Measurements from ENCODE around the gene ALOX5.
"Not testable (repeated sequence)": the region's sequence is repeated elsewhere in the genome, so short reads cannot be mapped to it uniquely, and the experiment has no call there.

ALOX5 gene

GRCh38 chr10:45374350-45375052 is 485 bp downstream of the ALOX5 start:
- DNase-seq: no peak

DNA sequence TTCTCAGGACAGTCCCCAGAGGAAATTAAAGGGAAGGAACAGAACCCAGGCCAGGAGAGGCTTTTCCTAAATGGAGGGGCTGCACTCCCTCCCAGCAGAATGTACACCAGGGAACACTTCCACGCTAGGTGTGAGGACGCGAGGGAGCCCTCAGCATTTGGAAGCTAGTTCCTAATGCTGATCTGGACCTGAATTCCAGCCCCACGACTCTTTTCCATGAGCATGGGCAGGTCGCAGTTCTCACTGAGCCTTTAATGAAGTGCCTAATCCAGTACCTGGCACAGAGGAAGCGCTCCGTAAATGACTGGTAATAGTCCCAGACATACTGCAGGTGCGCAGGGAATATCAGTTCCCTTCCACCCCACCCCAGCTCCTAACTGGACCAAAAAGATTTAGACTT is 1.1 kb downstream of the ALOX5 start:
- DNase-seq: no peak

DNA sequence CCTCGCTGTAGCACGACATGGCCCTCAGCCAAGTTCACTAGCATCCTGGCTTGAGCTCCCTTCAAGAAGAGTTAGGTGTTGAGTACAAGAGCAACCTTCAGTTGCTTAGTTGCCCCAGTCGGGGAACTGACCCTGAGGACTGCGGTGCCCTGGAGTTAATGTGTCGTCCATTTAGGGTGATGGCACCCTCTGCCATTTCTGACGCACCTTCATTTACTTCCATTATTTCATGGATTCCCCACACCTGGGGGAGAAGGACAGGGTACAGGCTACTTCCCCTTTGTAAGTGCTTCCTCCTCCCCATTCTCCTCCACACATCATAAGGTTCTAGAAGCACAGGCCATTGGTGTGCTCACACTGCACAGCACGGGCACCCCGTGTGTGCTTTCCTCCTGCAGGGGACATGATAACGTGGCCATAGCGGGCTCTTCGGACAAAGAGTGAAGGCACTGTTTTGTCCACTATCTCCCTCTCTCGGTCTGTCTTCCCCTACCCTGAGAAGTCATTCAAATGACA is 1.8 kb downstream of the ALOX5 start:
- no peak for DNase-seq

- DNase-seq: no peak
These were observed 2.4 kb downstream of the ALOX5 start for GRCh38 chr10:45376371-45376801.

- DNase-seq: no peak
These were observed 3.3 kb downstream of the ALOX5 start for GRCh38 chr10:45377321-45377720.

DNA sequence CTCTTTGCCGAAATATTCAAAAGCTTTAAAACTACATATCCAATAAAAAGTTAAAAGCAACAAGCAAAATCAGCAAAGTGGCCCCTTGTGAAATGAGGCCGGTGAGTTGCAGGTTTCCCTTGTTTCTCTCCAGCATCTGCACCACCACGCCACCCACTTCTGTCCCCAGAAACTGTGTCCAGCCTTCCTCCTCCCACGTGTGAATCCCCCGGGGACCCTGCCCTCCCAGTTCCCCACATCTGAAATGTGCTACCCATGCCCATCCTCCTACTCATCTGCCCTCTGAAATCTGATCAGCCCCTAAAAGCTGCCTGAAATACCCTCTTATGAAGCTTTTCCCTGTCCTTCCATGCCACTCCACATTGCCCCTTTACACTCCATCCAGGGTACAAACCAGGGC is 3.8 kb downstream of the ALOX5 start:
- no peak for DNase-seq

DNA sequence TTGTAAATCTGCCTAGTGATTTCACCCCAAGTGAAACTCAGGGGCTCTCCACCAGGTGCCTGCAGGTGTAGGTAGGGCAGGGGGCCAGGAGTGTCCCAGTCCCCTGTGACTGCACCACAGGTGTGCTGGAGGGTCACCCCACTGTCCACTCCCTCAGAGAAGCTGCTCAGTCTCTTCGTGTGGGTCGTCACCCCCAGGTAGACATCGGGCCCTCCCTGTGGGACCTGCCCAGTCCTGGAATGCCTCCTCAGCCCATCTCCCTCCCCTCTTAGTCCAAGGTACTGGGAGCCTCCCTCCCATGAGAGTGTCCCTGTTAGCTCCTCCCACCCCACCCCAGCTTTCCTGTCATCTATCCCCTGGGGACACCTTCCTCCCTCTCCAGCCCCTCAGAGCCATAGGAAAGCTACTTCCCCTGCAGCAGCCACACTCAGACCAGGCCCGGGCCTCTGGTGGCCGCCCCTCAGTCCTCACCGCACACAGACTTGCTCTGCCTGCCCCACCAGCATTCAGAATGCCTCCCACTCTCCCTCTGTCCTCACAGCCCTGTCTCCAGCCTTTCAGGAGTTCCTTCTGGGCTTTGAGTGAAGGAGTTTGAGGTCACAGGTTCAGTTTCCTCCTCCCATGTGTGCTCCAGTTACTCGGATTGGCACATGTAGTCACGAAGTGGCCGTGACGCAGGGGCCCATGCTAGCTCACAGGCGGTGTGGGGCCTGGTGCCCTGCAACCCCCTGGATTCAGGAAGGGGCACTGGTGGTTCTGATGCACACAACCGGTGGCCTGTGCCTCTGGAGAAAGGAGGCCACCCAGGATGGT is 5.1 kb downstream of the ALOX5 start:
- DNase-seq: no peak

- no peak for DNase-seq
These were observed 6.0 kb downstream of the ALOX5 start for GRCh38 chr10:45379891-45380540.

DNA sequence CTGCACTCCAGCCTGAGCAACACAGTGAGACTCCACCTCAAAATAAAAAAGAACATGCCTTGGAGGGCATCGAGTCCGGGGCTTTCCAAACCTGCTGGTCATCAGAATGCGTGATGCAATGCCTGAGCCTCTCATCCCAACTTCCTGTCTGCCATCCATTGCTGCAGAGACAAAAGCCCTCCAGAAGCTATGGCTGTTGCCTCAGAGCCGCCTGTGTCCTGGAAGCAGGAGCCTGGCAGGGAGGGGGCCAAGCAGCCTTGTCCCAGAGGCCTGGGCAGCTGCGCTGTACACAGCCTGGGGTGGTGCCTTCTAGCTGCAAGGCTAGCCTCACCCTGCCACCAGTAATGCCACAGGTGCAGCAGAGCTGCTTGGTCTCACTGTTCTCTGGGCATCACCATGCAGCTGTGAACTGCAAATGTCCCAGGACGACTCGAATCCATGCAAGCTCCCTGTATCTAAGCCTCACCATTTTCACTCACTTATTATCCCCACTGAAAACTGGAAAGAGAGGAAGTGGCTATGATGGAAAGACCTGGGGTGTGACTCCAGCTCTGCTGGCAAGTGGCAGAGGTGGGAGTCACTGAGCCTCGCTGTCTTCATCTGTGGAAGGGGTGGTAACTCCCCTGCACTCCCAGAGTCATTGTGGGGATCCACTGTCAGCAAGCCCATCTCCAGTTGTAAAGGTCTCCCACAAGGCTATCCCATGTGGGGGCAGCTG is 7.0 kb downstream of the ALOX5 start:
- no peak for DNase-seq

- DNase-seq: no peak
These were observed 8.6 kb downstream of the ALOX5 start for GRCh38 chr10:45382591-45382990.

DNA sequence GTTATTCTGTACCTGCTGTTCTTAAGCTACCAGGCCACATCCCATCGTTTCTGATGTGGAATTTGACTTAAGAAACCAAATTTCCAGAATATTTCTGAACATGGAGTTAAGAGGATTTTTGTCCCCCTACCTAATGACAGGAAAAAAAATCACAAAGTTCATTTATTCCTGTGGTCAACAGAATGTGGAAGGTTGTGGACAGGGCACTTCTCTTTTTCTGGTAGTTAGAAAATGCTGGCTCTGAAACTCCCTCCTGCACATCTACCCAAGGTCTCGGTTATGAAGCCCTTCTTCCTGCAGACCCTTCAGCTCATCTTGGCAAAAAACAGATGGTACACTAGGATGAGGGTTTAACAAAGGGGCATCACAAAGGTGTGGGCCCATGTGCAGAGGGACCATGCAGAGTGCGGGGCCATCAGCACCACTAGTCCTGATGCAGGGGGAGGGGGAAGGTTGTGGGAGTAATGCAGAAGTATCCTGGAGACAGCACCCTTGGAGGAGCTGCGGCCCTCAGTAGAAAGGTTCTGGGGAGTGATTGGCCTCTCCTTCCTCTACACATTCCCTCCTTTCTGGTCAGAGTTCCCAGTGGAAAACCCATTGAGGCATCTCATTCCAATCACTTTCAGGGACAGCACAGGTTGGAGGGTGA is 9.8 kb downstream of the ALOX5 start:
- no peak for DNase-seq

- DNase-seq: no peak
These were observed 12.6 kb downstream of the ALOX5 start for GRCh38 chr10:45386657-45387056.

DNA sequence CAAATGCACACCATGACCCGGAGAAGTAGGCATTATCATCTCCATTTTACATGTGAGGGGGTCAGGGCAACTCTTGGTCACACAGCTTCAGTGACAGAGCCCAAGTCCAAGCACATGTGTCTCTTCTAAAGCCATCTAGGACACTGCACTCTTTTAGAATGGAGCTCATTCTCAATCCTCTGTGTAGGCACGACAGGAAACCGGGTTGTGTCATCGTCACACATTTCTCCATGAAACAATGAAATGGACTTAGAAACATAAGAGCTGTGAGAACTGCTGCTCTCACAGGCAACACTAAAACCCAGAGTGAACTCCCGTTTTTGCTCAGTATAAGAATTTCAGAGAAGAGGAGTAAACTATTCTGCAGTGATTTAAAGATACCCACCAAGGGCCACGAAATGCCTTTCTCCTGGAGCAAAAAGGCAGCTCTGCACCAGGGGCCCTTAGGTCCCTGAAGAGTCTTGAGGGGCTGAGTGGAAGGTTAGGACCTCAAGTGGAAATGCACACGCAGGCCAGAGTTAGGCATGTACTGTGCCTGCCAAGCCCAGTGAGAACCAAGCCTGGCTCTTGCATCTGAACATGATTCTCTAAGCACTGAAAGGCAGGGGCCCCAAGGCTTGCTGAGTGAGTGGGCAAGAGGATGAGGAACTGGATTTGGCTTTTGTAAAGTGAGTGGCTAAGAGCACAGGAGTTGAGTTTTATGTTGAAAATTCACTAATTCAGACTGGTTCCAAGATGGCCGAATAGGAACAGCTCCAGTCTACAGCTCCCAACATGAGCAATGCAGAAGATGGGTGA is 13.3 kb downstream of the ALOX5 start:
- DNase-seq: no peak

DNA sequence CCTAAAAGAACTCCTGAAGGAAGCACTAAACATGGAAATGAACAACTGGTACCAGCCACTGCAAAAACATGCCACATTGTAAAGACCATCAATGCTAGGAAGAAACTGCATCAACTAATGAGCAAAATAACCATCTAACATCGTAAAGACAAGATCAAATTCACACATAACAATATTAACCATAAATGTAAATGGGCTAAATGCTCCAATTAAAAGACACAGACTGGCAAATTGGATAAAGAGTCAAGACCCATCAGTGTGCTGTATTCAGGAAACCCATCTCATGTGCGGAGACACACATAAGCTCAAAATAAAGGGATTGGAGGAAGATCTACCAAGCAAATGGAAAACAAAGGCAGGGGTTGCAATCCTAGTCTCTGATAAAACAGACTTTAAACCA is 15.7 kb downstream of the ALOX5 start:
- not testable (repeated sequence) for DNase-seq

- not testable (repeated sequence) for DNase-seq
These were observed 17.6 kb downstream of the ALOX5 start for GRCh38 chr10:45391636-45392035.

- DNase-seq: no peak
These were observed 21.5 kb downstream of the ALOX5 start for GRCh38 chr10:45395554-45395953.

- DNase-seq: no peak
These were observed 24.6 kb downstream of the ALOX5 start for GRCh38 chr10:45398595-45398994.

DNA sequence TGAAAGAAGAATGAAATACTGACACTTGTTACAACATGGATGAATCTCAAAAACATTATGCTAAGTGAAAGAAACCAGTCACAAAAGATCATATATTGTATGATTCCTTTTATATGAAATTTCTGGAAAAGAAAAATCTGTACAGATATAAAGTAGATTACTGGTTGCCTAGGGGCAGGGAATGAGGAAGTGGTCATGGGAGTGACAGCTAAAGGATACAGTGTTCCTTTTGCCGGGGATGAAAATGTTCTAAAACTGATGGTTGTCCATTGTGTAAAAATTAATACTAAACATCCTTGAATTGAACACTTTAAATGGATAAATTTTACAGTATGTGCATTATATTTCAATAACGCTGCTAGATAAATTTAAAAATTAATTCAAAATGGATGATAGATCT is 25.1 kb downstream of the ALOX5 start:
- DNase-seq: no peak

- no peak for DNase-seq
These were observed 29.1 kb downstream of the ALOX5 start for GRCh38 chr10:45403151-45403550.

GRCh38 chr10:45404087-45404769 is 30.2 kb downstream of the ALOX5 start:
- DNase-seq: no peak

DNA sequence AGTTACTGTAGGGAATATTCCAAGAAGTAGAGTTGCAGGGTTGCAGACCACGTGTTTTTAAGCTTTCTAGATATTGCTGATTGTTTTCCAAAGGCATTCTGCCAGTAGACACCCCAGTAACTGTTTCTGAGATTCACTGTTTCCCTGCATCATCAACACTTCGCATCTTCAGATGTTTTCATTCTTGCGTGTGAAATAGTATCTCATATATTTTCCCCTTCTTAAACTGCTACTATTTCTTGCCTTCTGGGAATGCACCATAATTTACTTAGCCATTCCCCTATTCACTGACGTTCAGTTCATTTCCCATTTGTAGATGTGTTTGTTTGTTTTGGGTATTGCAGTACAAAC is 30.7 kb downstream of the ALOX5 start:
- no peak for DNase-seq

All from DMS 273 treated with DMSO at 0.1 percent for 48 hours (cell line).